Activated CD4-positive, alpha-beta memory T cell treated with anti-CD3 and anti-CD28 coated beads for 36 hours (primary cell): ENCODE data around the gene RAP1A. TPM values are rescaled to one million over a fixed set of nuclear protein-coding genes. Genes with fewer than 3 reads are reported as not detected.

Source experiments
- CTCF ChIA-PET: fragments of 350-600 bp; sonication (Branson Sonifier 250); formaldehyde crosslinking; loops from one replicate; lab custom pipeline; 2021; ENCODE audit warnings: antibody characterized with exemption, inconsistent platforms; lab: Charles Lee
- POLR2A ChIA-PET: fragments of 350-600 bp; sonication (Branson Sonifier 250); formaldehyde crosslinking; loops from one replicate; lab custom pipeline; 2021; ENCODE audit warnings: antibody characterized with exemption; lab: Charles Lee
- DNase-seq: peaks from one replicate; pipeline ENCODE4 v3.0.0-alpha.2; 2020
- H3K27ac Mint-ChIP-seq: one replicate; pipeline ENCODE4 v1.8.0; 2021; ENCODE audit warnings: mixed read lengths
- H3K27me3 Mint-ChIP-seq: one replicate; pipeline ENCODE4 v1.8.0; 2021; ENCODE audit warnings: mixed read lengths
- H3K36me3 Mint-ChIP-seq: one replicate; pipeline ENCODE4 v1.8.0; 2021; ENCODE audit warnings: mixed read lengths
- H3K4me1 Mint-ChIP-seq: one replicate; pipeline ENCODE4 v1.8.0; 2021; ENCODE audit warnings: low read depth, mixed read lengths
- H3K4me3 Mint-ChIP-seq: one replicate; pipeline ENCODE4 v1.8.0; 2021; ENCODE audit warnings: mild to moderate bottlenecking, mixed read lengths
- H3K9me3 Mint-ChIP-seq: one replicate; pipeline ENCODE4 v1.8.0; 2021; ENCODE audit warnings: mixed read lengths
- intact Hi-C: fragments of 100-400 bp; cut with micrococcal nuclease; formaldehyde crosslinking; loops from one replicate; pipeline ENCODE4 v1.15.1; 2023
- total RNA-seq, 2 experiments: library from RNA; stranded (reverse); gene quantifications; one replicate each; pipeline ENCODE4 v1.2.3, GENCODE V29; 2021

The RAP1A gene
- total RNA-seq, 2 experiments from 2014 or later: 292 to 294 TPM

DNA sequence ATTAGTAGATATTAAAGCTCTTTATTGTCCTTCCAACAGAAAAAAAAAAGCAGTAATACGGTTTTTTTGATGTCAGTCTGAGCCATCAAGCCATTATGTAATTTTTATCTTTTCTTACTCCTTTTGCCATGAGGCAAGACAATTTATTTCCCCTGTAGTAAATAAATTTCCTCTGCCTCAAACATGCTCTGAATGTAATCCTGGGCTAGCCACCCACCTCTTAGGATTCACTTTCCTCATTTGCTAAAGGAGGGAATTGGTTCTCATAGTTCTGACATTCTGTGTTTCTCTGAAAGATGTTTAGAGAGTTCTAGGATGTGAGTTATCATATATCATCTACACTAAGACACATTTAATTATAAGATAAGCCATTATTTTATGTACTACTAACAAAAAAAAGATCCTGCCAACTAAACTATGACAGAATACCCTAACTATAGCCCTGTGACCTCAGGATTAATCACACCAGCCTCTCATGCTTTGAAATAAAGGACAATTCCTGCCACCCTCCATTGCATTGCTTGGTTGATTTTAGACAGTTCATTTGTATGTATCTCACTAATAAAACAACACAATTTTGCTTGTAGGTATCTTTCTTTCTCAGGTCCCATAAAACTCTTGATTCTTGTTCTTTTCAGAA, 34.0 kb upstream of the RAP1A start:
- peaks cover 15% of the 10 kb centered on the region for H3K4me1 Mint-ChIP-seq
- POLR2A ChIA-PET: interaction anchor here (1.5 kb wide), 1 partner anchor 15 kb away, joined by 5 read pairs; no protein-coding TSS in a partner anchor

DNA sequence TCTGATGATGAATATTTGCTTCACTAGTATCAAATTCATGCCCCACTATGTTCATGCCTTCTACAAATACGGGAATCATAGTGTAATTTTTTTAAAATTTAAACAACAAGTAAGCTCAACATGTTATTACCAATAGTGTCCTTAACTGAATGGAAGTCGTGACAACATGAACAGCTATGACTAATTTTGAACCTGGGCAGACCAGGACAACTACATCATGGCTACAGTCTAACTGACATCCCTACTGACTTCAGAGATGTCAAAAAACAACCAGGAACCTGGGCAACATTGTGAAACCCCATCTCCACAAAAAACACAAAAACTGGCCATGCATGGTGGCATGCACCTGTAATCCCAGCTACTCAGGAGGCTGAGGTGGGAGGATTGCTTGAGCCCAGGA, 33.5 kb upstream of the RAP1A start:
- H3K4me1 Mint-ChIP-seq: peaks cover 19% of the 10 kb centered on the region
- no peaks in the 10 kb centered on the region for H3K36me3 Mint-ChIP-seq
- no peak overlapping the region for H3K27ac Mint-ChIP-seq
- H3K4me3 Mint-ChIP-seq: no peak overlapping the region
- POLR2A ChIA-PET: interaction anchor here (1.3 to 1.5 kb wide), 2 partner anchors 15 to 78 kb away, joined by 3 to 5 read pairs; no protein-coding TSS in a partner anchor
- CTCF ChIA-PET: interaction anchor here (1.1 to 1.2 kb wide), 2 partner anchors 69 to 78 kb away, joined by 4 to 5 read pairs; no protein-coding TSS in a partner anchor
- H3K9me3 Mint-ChIP-seq: no peaks in the 10 kb centered on the region
- intact Hi-C loops: no loop called here
- H3K27me3 Mint-ChIP-seq: no peaks in the 10 kb centered on the region
- no peak for DNase-seq

More for the DNA sequence above, 34.0 kb upstream of the RAP1A start:
- Mint-ChIP-seq H3K27me3 (no peaks in the 10 kb centered on the region), H3K4me3 (no peak overlapping the region), H3K36me3 (no peaks in the 10 kb centered on the region), H3K9me3 (no peaks in the 10 kb centered on the region), H3K27ac (no peak overlapping the region)
- intact Hi-C loops: no loop called here
- CTCF ChIA-PET: interaction anchor here (0.9 to 1.3 kb wide), 3 partner anchors 14 to 78 kb away, joined by 3 to 5 read pairs (median 4); no protein-coding TSS in a partner anchor
- DNase-seq: no peak

DNA sequence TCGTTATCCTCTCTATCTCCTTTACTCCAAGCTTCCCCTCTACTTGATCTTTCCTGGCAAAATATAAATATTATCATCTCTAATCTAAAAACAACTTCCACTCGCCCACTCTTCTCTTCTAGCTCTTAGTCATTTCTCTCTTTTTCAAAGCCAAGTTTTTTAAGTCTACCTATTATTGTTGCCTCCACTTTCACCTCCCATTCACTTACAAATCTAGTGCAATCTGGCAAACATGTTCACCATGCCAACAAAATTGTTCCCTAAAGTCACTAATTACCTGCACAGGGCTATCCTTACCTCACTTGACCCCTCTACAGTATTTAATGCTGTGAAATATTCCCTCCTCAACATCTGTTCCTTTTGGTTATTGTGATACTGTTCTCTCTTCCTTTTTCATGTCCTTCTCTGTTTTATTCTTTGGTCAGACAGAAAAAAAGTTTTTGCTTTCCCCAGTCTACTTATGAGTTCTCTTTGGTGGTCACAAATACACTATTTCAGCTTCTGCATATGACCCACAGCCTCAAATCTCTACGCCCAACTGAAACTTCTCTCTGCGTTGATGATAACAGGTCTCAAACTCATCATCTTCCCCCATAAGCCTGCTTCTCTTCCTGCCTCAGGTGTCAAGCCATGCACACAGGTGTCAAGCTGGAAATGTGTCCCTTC, 31.9 kb upstream of the RAP1A start:
- Mint-ChIP-seq H3K27ac (no peak overlapping the region), H3K9me3 (no peaks in the 10 kb centered on the region), H3K4me1 (peaks cover 28% of the 10 kb centered on the region), H3K4me3 (no peak overlapping the region), H3K36me3 (no peaks in the 10 kb centered on the region), H3K27me3 (no peaks in the 10 kb centered on the region)
- POLR2A ChIA-PET: interaction anchor here (0.6 to 1.9 kb wide), 6 partner anchors 11 to 80 kb away, joined by 3 to 7 read pairs (median 4); no protein-coding TSS in a partner anchor
- CTCF ChIA-PET: interaction anchor here (0.7 to 1.6 kb wide), 6 partner anchors 30 to 160 kb away, joined by 3 to 5 read pairs (median 4); partner anchors contain the start of gene RAP1A
- no peak for DNase-seq
- intact Hi-C loops: loop anchor here (2.0 kb wide), 1 partner anchor 15 kb away; no protein-coding TSS in a partner anchor

DNA sequence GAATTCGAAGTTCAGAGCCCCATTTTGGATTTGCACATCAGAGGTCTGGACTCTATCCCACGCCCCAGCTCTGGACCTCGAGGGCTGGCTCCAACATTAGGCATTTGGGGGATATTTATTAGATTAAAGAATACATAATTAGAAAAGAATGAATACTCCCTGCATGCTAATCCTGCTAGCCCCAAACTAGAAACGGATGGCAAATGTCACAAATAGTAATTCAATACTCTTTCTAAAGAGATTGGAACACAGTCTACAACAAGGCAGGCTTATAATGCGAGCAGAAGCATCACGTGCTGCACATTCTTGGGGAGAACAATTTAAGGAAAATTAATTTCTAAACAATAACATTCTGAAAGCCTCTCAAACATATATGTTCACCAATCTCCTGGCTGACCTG, 27.7 kb upstream of the RAP1A start:
- Mint-ChIP-seq H3K27ac (peak overlapping the region; percentile 93), H3K27me3 (no peaks in the 10 kb centered on the region), H3K9me3 (no peaks in the 10 kb centered on the region), H3K4me1 (peaks cover 67% of the 10 kb centered on the region), H3K4me3 (no peak overlapping the region), H3K36me3 (no peaks in the 10 kb centered on the region)
- CTCF ChIA-PET: interaction anchor here (1.2 to 5.7 kb wide), 9 partner anchors 10 to 156 kb away, joined by 3 to 57 read pairs (median 5); no protein-coding TSS in a partner anchor
- no peak for DNase-seq
- intact Hi-C loops: loop anchor here (1.0 to 10.0 kb wide), 6 partner anchors 21 to 957 kb away; partner anchors contain the start of genes DDX20 and RAP1A
- POLR2A ChIA-PET: interaction anchor here (1.0 to 4.2 kb wide), 12 partner anchors 10 to 378 kb away, joined by 3 to 70 read pairs (median 8); partner anchors contain the start of gene RAP1A

DNA sequence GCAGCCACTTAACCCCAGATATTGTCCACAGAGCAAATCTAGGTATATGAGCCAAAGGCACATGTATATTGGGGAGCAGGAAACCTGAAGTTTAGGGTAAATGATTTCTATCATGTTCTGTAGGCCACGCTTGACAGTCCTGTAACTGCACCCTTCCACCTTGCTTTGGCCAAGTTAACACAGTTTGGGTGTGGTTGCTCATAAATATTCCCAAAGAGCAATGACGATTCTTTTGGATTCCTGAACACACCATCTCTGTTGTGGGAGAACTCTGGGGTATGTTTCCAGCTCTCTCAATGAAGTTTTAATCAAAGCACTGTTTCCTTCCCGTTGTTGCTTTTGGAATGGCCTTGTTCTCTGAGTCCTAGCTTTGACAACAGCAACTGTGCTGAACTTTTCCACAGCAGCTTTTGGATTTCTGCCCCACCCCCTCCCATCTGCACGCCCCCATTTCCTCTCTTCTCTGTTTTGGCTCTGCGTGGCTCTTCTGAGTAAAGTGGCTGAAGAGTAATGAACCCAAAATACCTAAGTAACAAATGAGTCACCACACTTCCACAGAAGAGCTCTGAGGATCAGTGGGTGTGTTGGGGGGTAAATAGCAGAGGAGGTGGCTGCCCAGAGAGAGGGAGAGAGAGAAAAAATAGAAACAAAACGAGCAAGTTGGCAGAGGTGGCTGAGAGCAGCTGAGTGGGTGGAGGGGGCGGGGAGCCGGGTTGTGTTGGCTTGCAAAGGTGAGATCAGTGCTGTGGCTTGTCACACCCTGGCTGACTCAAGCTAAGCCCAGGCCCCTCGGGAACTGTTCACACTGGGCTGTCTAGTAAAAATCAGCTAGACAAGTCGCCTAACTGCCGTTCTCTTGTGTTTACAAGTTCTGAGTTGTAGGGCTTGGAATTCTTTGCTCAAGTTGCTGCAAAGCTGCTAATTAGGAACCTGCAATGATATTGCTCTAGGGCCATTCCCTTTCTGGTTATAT, 26.9 kb upstream of the RAP1A start:
- H3K27me3 Mint-ChIP-seq: no peaks in the 10 kb centered on the region
- ChIA-PET CTCF (interaction anchor here (0.7 to 5.7 kb wide), 13 partner anchors 10 to 85 kb away, joined by 3 to 57 read pairs (median 5); no protein-coding TSS in a partner anchor), POLR2A (interaction anchor here (0.6 to 4.2 kb wide), 17 partner anchors 9 to 379 kb away, joined by 3 to 70 read pairs (median 6); partner anchors contain the start of genes INKA2 and RAP1A)
- intact Hi-C loops: loop anchor here (1.0 to 10.0 kb wide), 7 partner anchors 12 to 958 kb away; partner anchors contain the start of genes DDX20 and RAP1A
- H3K27ac Mint-ChIP-seq: peak overlapping the region; percentile 93
- H3K4me1 Mint-ChIP-seq: peaks cover 74% of the 10 kb centered on the region
- H3K4me3 Mint-ChIP-seq: peak overlapping the region; percentile 61
- H3K9me3 Mint-ChIP-seq: no peaks in the 10 kb centered on the region
- H3K36me3 Mint-ChIP-seq: no peaks in the 10 kb centered on the region
- peak; percentile 99 for DNase-seq

DNA sequence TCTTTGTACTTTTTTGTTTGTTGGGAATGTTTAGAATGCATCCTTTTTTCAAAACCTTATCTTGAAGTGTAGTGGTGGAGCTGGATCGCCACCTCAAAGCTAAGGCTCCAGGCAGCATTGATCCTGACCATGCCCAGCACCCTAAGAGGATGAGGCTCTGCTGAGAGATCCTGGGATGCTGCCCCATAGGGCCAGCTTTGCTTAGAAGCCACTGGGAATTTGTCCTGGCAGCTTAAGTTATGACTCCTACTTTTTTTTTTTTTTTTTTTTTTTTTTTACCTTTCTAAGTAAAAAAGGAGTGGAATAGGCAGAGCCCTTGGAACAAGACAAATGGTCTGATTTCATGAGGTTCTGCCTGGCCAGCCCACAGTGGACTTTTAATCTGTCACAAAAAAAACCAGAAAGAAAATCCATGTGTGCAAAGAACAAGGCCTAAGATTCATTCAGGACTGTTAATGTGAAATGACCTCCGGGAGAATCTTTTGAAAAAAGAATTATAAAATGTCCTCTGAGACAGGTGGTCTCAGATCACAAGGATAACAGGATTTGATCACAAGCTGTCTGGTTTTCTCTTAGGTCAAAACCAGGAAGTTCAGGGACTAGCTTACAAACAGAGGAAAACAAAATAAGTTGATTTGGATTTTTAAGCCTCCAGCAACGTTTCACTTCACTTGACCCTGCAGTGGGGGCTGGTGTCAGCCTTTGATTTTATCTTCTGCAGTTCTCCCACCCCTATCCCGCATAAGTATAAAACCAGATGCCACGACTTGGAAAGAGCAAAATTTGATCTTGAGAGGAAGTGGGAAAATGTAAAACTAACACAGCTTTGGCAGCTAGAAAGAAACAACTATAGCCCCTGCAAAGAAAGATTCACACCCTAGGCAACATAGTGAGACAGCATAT, 25.9 kb upstream of the RAP1A start:
- CTCF ChIA-PET: interaction anchor here (0.7 to 5.7 kb wide), 11 partner anchors 9 to 86 kb away, joined by 3 to 57 read pairs (median 5); no protein-coding TSS in a partner anchor
- peaks cover 84% of the 10 kb centered on the region for H3K4me1 Mint-ChIP-seq
- H3K27me3 Mint-ChIP-seq: no peaks in the 10 kb centered on the region
- no peaks in the 10 kb centered on the region for H3K9me3 Mint-ChIP-seq
- H3K36me3 Mint-ChIP-seq: no peaks in the 10 kb centered on the region
- peak overlapping the region; percentile 61 for H3K4me3 Mint-ChIP-seq
- peak overlapping the region; percentile 93 for H3K27ac Mint-ChIP-seq
- POLR2A ChIA-PET: interaction anchor here (0.6 to 4.2 kb wide), 15 partner anchors 9 to 373 kb away, joined by 3 to 70 read pairs (median 7); partner anchors contain the start of genes INKA2 and RAP1A
- intact Hi-C loops: loop anchor here (1.0 to 10.0 kb wide), 5 partner anchors 11 to 959 kb away; partner anchors contain the start of gene DDX20
- DNase-seq: no peak

DNA sequence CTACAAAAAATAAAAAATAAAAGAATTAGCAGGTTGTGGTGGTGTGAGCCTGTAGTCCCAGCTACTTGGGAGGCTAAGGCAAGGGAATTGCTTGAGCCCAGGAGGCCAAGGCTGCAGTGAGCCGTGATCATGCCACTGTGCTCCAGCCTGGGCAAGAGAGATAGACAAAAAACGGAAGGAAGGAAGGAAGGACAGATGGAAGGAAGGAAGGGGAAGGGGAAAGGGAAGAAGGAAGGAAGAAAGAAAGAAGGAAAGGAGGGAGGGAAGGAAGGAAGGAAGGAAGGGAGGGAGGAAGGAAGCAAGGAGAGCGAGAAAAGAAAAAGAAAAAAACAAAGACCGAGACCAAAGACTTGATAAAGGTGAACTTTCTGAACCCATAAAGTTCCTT, 25.3 kb upstream of the RAP1A start:
- no peak for DNase-seq
- POLR2A ChIA-PET: interaction anchor here (1.6 to 4.2 kb wide), 2 partner anchors 26 to 81 kb away, joined by 3 to 56 read pairs; partner anchors contain the start of gene RAP1A
- Mint-ChIP-seq H3K27ac (peak overlapping the region; percentile 88), H3K27me3 (no peaks in the 10 kb centered on the region), H3K4me1 (peaks cover 88% of the 10 kb centered on the region), H3K36me3 (no peaks in the 10 kb centered on the region), H3K4me3 (no peak overlapping the region), H3K9me3 (no peaks in the 10 kb centered on the region)
- intact Hi-C loops: loop anchor here (10.0 kb wide), 1 partner anchor 959 kb away; no protein-coding TSS in a partner anchor
- CTCF ChIA-PET: interaction anchor here (0.7 to 5.7 kb wide), 5 partner anchors 8 to 86 kb away, joined by 4 to 57 read pairs (median 9); no protein-coding TSS in a partner anchor

DNA sequence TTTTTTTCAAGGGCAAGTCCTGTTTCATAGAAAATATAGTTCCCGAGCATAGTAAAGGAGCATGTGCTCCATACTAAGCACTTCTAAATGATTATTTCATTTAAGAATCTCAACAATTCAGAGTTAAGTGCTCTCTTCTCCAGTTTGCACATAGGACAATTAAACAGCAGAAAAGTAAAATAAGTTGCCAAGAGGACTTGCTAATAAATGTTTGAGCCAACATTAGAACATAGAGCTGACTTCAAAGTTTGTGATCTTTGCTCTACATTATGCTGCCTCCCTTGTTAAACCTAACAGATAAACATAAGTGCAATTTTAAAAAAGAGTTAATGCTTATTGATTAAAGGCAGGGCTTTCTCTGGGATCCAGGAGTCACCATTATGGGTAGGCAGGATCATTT, 23.8 kb upstream of the RAP1A start:
- ChIA-PET CTCF (interaction anchor here (1.7 to 5.7 kb wide), 2 partner anchors 6 to 88 kb away, joined by 5 to 57 read pairs; no protein-coding TSS in a partner anchor), POLR2A (interaction anchor here (1.0 to 1.7 kb wide), 4 partner anchors 8 to 89 kb away, joined by 3 to 6 read pairs (median 4); no protein-coding TSS in a partner anchor)
- peaks cover 95% of the 10 kb centered on the region for H3K4me1 Mint-ChIP-seq
- H3K4me3 Mint-ChIP-seq: no peak overlapping the region
- no peaks in the 10 kb centered on the region for H3K27me3 Mint-ChIP-seq
- H3K36me3 Mint-ChIP-seq: peaks cover 8% of the 10 kb centered on the region
- intact Hi-C loops: loop anchor here (10.0 kb wide), 1 partner anchor 961 kb away; no protein-coding TSS in a partner anchor
- H3K27ac Mint-ChIP-seq: peak overlapping the region; percentile 85
- no peak for DNase-seq
- no peaks in the 10 kb centered on the region for H3K9me3 Mint-ChIP-seq

DNA sequence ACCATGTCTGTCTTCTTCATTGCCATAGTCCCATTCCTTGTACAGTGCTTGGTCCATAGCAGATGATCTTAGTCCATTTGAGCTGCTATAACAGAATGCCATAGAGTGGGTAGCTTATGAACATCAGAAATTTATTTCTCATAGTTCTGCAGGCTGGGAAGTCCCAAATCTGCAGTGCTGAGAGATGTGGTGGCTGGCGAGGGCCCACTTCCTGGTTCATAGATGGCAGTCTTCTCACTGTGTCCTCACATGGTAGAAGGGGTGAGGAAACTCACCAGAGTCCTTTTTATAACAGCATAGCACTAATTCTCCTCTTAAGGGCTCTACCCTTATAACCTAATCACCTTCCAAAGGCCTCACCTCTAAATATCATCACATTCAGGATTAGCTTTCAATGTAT, 23.1 kb upstream of the RAP1A start:
- H3K27me3 Mint-ChIP-seq: no peaks in the 10 kb centered on the region
- ChIA-PET CTCF (interaction anchor here (1.7 kb wide), 1 partner anchor 89 kb away, joined by 5 read pairs; no protein-coding TSS in a partner anchor), POLR2A (interaction anchor here (1.0 to 1.7 kb wide), 2 partner anchors 20 to 89 kb away, joined by 3 to 6 read pairs; no protein-coding TSS in a partner anchor)
- H3K27ac Mint-ChIP-seq: peak overlapping the region; percentile 85
- no peaks in the 10 kb centered on the region for H3K9me3 Mint-ChIP-seq
- no peak overlapping the region for H3K4me3 Mint-ChIP-seq
- H3K36me3 Mint-ChIP-seq: peaks cover 8% of the 10 kb centered on the region
- intact Hi-C loops: loop anchor here (10.0 kb wide), 1 partner anchor 962 kb away; no protein-coding TSS in a partner anchor
- peak; percentile 80 for DNase-seq
- H3K4me1 Mint-ChIP-seq: peaks cover 95% of the 10 kb centered on the region
